NCI-H510A treated with DMSO at 0.1 percent for 48 hours (cell line): ENCODE measurements around the gene SCGB3A1.

Experiments
- DNase-seq: peaks from one replicate; lab custom pipeline; 2025; lab: John Stamatoyannopoulos, UW

SCGB3A1 gene

GRCh38 chr5:180625125-180625790, 34.0 kb upstream of the SCGB3A1 start:
- DNase-seq, result no peak

DNA sequence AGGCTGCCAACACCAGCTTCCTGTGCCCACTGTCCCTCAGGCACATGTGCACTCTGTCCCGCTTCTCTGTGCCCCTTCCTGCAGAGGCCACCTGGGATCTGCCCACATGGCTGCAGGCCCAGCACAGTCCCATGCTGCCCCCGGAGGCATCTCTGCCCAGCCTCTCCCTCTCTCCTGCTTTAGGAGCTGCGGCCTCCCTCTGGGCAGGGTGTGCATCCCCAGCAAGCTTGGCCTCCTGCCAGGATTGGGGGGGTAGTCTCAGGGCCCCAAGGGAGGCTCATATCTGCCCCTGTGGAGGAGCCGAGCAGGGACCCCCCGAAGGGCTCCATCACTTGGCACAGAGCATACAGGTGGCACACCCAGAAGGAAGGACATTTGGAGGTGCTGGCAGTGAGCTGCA, 33.3 kb upstream of the SCGB3A1 start:
- DNase-seq, result no peak

GRCh38 chr5:180623844-180624243, 32.5 kb upstream of the SCGB3A1 start:
- no peak for DNase-seq

GRCh38 chr5:180623411-180623834, 32.1 kb upstream of the SCGB3A1 start:
- DNase-seq, result no peak

DNA sequence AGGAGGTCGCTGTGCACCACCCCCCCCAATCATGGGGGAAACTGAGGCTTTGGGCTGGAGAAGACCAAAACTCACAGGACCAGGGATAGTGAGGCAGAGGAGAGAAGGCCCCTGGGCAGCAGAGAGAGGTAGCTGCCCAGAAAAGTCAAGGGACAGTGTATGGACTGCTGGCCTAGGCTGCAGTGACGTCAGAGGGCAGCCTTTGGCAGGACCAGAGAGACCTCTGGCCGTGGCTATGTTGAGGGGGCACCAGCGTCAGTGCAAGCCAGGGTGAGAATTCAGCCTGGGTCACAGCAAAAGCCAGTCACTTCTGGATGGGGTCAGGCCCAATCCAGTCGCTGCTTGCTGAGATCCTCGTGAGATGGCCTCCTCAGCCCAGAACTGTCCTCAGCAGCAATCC, 31.6 kb upstream of the SCGB3A1 start:
- no peak for DNase-seq

DNA sequence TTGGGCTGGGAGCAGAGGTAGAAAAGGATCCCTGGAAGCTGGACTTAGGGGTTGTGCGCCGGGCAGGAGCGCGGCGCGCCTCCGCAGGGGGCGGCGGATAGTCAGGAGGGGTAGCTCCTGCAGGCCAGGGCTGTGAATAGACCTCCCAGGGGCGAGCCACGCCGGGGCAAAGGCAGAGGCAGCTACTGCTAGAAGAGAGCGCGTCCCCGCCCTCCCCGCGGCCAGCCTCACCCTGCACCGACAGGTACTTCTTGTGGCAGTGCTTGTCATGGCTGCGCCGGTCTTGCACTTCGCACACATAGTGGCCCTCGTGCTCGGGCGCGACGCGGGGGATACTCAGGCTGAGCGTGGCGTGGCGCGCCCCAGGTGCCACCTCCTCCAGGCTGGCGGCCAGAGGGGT, 30.0 kb upstream of the SCGB3A1 start:
- DNase-seq, result no peak

- DNase-seq, result no peak
Measured at GRCh38 chr5:180620014-180620413, 28.7 kb upstream of the SCGB3A1 start.

DNA sequence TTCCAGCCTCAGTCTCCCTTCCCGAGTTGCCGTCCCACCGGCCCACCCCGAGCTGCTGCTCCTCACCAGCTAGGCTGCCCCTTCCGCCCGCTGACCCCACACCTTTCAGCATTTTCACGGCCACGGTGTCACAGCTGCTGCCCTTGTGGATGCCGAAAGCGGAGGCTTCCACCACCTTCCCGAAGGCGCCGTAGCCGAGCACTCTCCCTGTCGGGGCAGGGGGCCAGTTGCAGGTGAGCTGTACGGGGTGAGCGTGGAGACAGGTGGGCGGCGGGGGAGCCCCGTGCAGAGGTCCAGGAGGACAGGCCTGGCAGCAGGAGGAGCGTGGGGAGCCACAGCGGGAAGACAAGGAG, 28.2 kb upstream of the SCGB3A1 start:
- no peak for DNase-seq

- no peak for DNase-seq
Measured at GRCh38 chr5:180618829-180619562, 27.7 kb upstream of the SCGB3A1 start.

GRCh38 chr5:180618487-180618828, 27.2 kb upstream of the SCGB3A1 start:
- DNase-seq, result no peak

DNA sequence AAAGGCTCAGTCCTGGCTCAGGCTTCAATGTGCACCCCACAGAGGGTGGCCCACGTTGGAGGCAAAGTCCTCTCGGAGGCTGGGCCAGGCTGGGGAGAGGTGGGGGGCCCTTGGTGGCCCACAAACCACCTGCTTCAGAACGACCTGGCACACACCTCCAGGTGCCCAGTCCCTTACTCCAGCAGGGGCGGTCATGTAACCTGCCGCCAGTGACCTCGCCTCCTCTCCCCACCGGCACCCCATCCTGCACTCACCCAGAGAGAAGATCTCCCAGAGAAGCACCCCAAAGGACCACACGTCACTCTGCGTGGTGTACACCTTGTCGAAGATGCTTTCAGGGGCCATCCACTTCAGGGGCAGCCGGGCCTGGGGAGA, 22.5 kb upstream of the SCGB3A1 start:
- DNase-seq, result no peak

DNA sequence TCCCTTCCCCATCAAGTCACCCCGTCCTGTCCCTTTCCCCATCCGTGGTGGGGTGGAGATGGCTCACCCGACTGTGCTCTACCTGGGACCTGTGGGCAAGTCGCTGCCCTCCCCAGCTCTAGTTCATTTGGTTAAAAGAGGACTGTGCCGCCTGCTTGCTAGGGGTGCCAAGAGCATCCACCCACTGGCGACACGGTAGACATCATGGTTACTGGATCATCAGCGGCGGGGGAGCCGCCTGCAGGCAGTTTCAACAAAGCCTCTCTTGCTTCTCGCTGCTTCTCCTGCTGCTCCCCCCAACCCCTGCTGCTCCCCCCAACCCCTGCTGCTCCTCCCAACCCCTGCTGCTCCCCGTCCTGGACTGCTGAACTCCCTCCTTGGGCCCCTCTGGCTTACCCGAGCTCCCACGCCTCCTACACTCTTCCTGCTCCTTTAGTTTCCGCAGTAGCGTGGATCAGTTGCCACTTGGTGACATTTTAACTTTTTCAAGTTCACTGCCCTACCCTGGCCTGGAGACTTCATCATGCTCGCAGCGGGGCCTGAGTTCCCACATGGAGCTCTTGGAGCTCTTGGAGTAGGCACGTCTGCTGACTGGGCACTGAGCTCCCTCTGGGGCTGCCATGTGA, 22.0 kb upstream of the SCGB3A1 start:
- DNase-seq, result no peak

GRCh38 chr5:180612683-180613082, 21.4 kb upstream of the SCGB3A1 start:
- DNase-seq, result no peak

DNA sequence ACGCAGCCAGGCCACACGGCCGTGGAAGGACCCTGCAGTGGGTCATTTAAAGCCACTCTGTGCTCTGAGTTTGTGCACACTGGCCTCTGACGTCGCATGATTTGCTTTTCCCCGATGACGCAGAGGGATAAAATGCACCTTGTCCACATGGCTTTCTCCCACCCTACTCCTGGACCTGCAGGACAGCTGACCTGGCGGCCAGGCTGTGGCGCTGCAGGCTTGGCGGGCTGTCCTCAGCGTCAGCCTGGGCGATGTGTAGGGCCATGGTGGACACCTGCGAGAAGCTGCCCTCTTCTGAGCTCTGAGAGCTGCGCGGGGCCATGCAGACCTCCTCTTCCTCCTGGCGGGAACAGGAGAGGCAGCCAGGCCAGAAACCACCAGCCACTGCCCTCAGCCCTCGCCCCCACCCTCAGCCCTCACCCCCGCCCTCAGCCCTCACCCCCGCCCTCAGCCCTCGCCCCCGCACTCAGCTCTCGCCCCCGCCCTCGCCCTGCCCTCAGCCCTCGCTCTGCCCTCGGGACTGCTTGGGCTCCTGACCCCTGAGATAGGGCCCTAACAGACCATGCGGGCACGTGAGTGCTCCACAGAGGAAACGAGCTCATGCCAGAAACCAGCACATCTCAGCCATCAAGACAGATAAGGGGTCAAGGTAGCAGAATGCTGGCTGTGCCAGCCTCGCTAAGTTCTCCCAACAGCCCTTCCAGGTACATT, 20.0 kb upstream of the SCGB3A1 start:
- DNase-seq, result no peak

GRCh38 chr5:180609817-180610550, 18.7 kb upstream of the SCGB3A1 start:
- no peak for DNase-seq

- DNase-seq, result no peak
Measured at GRCh38 chr5:180609386-180609785, 18.1 kb upstream of the SCGB3A1 start.

- no peak for DNase-seq
Measured at GRCh38 chr5:180608572-180609310, 17.4 kb upstream of the SCGB3A1 start.

DNA sequence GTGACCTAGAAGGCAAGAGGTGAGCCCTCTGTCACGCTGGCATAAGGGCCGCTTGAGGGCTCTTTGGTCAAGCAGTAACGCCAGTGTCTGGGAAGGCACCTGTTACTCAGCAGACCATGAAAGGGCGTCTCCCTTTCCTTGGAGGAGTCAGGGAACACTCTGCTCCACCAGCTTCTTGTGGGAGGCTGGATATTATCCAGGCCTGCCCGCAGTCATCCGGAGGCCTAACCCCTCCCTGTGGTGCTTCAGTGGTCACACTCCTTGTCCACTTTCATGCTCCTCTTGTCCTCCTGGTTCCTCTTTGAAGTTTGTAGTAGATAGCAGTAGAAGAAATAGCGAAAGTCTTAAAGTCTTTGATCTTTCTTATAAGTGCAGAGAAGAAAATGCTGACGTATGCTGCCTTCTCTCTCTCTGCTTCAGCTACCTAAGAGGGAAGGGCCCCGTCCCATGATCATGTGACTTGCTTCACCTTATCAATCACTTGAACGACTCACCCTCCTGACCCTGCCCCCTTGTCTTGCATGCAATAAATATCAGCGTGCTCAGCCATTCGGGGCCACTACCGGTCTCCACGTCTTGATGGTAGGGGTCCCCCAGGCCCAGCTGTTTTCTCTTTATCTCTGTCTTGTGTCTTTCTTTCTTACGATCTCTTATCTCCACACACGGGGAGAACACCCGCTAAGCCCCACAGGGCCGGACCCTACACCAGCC, 16.7 kb upstream of the SCGB3A1 start:
- no peak for DNase-seq

DNA sequence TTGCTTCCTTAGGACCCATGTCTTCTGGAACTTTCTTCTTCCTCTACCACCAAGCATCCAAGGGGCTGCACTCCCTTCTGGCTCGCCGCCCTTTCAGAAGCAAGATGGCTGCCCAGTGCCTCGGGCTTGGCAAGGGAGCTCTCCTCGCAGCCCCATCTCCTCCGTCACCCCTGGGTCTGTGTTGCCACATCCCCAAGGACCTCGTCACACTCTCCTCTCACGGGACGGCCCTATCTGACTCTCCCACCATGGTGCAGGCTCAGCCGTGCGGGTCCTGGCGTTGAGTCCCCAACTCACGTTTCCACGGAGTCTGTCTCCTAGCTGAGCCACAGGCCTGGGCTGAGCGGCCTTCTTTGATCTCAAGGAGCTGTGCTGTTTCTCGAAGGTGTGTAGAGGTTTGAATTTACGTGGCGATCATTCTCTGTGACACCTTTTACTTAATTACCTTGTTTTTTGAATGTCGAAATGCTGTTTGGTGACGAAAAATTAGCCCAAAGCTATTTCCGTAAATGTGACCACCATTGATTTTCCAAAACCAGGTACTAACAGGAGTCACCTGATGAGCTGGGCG, 15.0 kb upstream of the SCGB3A1 start:
- DNase-seq, result no peak

- DNase-seq, result no peak
Measured at GRCh38 chr5:180605554-180606214, 14.4 kb upstream of the SCGB3A1 start.
